Calu3 (cell line): Measurements from ENCODE around the gene MGAM2. TPM values are rescaled to one million over a fixed set of nuclear protein-coding genes. Genes with fewer than 3 reads are reported as not detected.
"Not testable (repeated sequence)": the region's sequence is repeated elsewhere in the genome, so short reads cannot be mapped to it uniquely, and the experiment has no call there.

Source experiments
- BruUV-seq: library from RNA; stranded (reverse); fragments of 400-500 nt; replicated peaks from 2 replicates; lab custom pipeline; 2021; lab: Mats Ljungman, UMichigan
- CTCF ChIA-PET: fragments of 300-600 bp; sonication (Branson Sonifier 250); formaldehyde crosslinking; loops from one replicate; lab custom pipeline; 2022; ENCODE audit warnings: antibody characterized with exemption; lab: Charles Lee
- DNase-seq: peaks from one replicate; pipeline ENCODE4 v3.0.0; 2022
- H3K27ac Mint-ChIP-seq: one replicate; pipeline ENCODE4 v1.8.0; 2022; ENCODE audit warnings: mixed read lengths; ENCODE audit not compliant: unreplicated experiment
- H3K27me3 Mint-ChIP-seq: one replicate; pipeline ENCODE4 v1.8.0; 2022; ENCODE audit warnings: mixed read lengths; ENCODE audit not compliant: unreplicated experiment
- H3K36me3 Mint-ChIP-seq: one replicate; pipeline ENCODE4 v1.8.0; 2022; ENCODE audit warnings: mild to moderate bottlenecking, moderate library complexity, mixed read lengths; ENCODE audit not compliant: insufficient read depth, unreplicated experiment
- H3K4me1 Mint-ChIP-seq: one replicate; pipeline ENCODE4 v1.8.0; 2022; ENCODE audit warnings: mild to moderate bottlenecking, low read depth, mixed read lengths; ENCODE audit not compliant: unreplicated experiment
- H3K4me3 Mint-ChIP-seq: one replicate; pipeline ENCODE4 v1.8.0; 2022; ENCODE audit warnings: mild to moderate bottlenecking, low read depth, moderate library complexity, mixed read lengths; ENCODE audit not compliant: unreplicated experiment
- H3K9me3 Mint-ChIP-seq: one replicate; pipeline ENCODE4 v1.8.0; 2022; ENCODE audit warnings: low read depth, mixed read lengths; ENCODE audit not compliant: unreplicated experiment
- intact Hi-C: fragments of 100-400 bp; cut with micrococcal nuclease; formaldehyde crosslinking; loops from one replicate; pipeline ENCODE4 v1.10.0; 2022; ENCODE audit not compliant: unreplicated experiment
- total RNA-seq: library from RNA; stranded (reverse); gene quantifications from 2 replicates; pipeline ENCODE4 v1.2.3, GENCODE V29; 2022
- TF ChIP-seq, protein P1 (sequence below): fragments of 200-600 bp; IDR thresholded peaks from one replicate; pipeline ENCODE4 v1.8.0; 2022; ENCODE audit warnings: antibody characterized with exemption; ENCODE audit not compliant: unreplicated experiment

The MGAM2 gene
- total RNA-seq, 1 experiment from 2014 or later, result 124 TPM

DNA sequence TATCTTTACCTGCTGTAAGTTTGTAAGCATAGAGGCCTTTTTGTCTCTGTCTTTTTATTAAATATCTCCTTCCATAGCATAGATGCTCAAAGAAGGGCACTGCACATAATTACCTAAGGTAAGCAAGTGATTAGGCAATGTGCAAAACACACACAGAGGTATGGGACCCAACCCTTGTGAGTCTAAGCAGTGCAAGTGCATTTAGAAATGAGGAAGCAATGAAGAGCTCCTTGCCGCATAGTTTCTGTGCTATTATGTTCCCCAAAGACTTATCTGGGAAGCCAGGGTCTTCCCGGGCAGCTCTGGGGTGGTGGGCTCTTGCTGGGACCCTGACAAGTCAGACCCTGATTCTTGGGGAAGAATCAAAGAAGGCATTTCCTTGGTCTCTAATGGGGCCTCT, 13.5 kb upstream of the MGAM2 start:
- no peaks in the 10 kb centered on the region for H3K9me3 Mint-ChIP-seq
- TF ChIP-seq, protein P1, sequence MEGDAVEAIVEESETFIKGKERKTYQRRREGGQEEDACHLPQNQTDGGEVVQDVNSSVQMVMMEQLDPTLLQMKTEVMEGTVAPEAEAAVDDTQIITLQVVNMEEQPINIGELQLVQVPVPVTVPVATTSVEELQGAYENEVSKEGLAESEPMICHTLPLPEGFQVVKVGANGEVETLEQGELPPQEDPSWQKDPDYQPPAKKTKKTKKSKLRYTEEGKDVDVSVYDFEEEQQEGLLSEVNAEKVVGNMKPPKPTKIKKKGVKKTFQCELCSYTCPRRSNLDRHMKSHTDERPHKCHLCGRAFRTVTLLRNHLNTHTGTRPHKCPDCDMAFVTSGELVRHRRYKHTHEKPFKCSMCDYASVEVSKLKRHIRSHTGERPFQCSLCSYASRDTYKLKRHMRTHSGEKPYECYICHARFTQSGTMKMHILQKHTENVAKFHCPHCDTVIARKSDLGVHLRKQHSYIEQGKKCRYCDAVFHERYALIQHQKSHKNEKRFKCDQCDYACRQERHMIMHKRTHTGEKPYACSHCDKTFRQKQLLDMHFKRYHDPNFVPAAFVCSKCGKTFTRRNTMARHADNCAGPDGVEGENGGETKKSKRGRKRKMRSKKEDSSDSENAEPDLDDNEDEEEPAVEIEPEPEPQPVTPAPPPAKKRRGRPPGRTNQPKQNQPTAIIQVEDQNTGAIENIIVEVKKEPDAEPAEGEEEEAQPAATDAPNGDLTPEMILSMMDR, result no peak
- no peak overlapping the region for H3K4me3 Mint-ChIP-seq
- peaks cover 27% of the 10 kb centered on the region for H3K4me1 Mint-ChIP-seq
- H3K36me3 Mint-ChIP-seq, result peaks cover 3% of the 10 kb centered on the region
- no peak overlapping the region for H3K27ac Mint-ChIP-seq
- no peaks in the 10 kb centered on the region for H3K27me3 Mint-ChIP-seq
- BruUV-seq, result no TSS peak
- no peak for DNase-seq
- CTCF ChIA-PET, result no interaction called here
- intact Hi-C loops, result no loop called here

DNA sequence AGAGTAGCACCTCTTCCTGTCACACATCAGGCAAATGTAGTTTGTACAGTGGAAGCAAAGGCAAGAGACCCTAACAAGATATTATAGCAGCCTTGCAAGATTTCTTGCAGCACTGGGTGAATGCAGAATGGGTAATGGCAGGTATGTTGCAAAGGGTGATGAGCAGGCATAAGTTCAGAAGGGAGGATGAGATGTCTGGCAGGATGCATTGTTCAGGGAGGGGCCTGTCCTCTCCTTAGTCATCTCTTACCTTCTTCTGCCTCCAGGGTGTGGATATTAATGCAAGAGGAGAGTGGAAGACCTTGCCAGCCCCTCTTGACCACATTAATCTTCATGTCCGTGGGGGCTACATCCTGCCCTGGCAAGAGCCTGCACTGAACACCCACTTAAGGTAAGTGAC, 12.2 kb upstream of the MGAM2 start:
- DNase-seq, intact Hi-C loops, H3K27ac Mint-ChIP-seq, H3K27me3 Mint-ChIP-seq, BruUV-seq, H3K36me3 Mint-ChIP-seq, CTCF ChIA-PET, H3K9me3 Mint-ChIP-seq, H3K4me3 Mint-ChIP-seq: not testable (repeated sequence)
- H3K4me1 Mint-ChIP-seq, result peaks cover 37% of the 10 kb centered on the region

DNA sequence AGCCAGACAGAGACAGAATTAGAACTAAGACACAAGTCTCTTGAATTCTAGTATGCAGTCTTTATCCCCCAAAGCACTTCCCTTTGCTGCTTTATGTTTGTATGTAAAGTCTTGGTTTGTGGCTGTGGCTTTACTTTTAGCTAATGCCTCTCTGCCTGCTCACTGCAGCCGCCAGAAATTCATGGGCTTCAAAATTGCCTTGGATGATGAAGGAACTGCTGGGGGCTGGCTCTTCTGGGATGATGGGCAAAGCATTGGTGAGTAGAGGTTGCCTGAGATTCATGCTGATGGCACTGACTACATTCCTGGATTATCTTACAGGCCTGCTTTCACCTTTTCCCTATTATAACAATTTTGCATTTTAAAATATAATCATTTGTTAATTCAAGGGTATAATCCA, 10.9 kb upstream of the MGAM2 start:
- Mint-ChIP-seq H3K9me3 (no peaks in the 10 kb centered on the region), H3K4me1 (peaks cover 48% of the 10 kb centered on the region)
- no TSS peak for BruUV-seq

DNA sequence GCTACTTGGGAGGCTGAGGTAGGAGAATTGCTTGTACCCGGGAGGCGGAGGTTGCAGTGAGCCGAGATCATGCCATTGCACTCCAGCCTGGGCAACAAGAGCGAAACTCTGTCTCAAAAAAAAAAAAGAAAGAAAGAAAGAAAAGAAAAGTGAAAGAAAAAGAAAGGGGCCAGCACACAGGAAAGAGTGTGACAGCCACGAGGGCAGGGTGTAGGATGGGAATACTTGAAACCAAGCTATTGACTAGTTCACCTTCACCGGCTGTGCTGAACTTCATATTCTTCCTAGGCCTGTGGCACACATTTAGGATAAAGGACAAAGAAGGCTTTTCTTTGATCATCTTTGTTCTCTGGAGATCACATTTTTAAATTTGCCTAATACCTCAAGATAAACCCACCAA, 9.7 kb upstream of the MGAM2 start:
- BruUV-seq, H3K4me3 Mint-ChIP-seq, H3K9me3 Mint-ChIP-seq, H3K27me3 Mint-ChIP-seq, DNase-seq, intact Hi-C loops: not testable (repeated sequence)
- Mint-ChIP-seq H3K4me1 (peaks cover 59% of the 10 kb centered on the region), H3K36me3 (peaks cover 10% of the 10 kb centered on the region), H3K27ac (peak overlapping the region; percentile 2)
- CTCF ChIA-PET, result interaction anchor here (1.3 kb wide), 1 partner anchor 8 kb away, joined by 3 read pairs; no protein-coding TSS in a partner anchor

More for the DNA sequence above, 10.9 kb upstream of the MGAM2 start:
- CTCF ChIA-PET, result interaction anchor here (0.6 to 1.3 kb wide), 2 partner anchors 9 to 11 kb away, joined by 3 read pairs; partner anchors contain the start of gene MGAM2
- H3K36me3 Mint-ChIP-seq, result peaks cover 3% of the 10 kb centered on the region
- DNase-seq, result no peak
- no peaks in the 10 kb centered on the region for H3K27me3 Mint-ChIP-seq
- no peak overlapping the region for H3K4me3 Mint-ChIP-seq
- no peak overlapping the region for H3K27ac Mint-ChIP-seq
- TF ChIP-seq, protein P1, result no peak
- intact Hi-C loops, result no loop called here

DNA sequence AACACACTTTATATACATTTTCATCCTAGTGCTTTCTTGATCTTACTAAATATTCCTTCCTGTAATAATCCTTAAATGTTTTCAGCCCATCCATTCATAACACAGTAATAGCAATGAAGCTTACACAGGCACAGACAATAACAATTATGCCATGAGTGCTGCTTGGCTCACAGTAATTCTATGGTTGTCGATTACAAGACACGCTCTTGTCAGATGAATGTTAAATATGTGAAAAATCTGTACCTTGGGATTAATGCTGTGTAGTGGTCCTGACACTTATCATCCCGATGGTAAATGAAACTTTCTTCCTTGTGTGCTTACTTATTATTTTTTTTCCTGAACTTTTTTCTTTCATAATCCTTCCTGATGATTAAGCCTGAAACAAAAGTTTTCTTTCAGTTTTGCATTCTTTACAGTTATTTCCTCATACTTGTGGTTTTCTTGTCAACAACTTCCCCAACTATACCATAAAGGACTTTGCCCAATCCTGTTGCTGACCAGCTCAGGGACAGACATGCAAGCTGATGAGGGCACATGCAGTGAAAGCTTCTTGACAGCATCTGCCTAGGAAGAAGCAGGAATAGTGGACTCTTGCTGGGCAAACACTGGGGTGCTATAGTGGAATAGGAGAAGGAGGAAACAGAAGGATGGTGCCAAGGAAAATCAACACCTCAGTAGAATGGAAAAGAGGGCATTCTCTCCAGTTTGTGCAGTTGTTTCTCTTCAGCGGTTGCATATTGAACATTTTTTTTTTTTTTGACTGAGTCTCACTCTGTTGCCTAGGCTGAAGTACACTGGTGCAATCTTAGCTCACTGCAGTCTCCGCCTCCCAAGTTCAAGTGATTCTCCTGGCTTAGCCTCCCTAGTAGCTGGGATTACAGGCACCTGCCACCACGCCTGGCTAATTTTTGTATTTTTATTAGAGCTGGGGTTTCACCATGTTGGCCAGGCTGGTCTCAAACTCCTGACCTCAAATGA, 6.7 kb upstream of the MGAM2 start:
- TF ChIP-seq, protein P1, result no peak
- H3K36me3 Mint-ChIP-seq, result peaks cover 26% of the 10 kb centered on the region
- no peaks in the 10 kb centered on the region for H3K9me3 Mint-ChIP-seq
- H3K27me3 Mint-ChIP-seq, result no peaks in the 10 kb centered on the region
- CTCF ChIA-PET, result interaction anchor here (0.6 to 1.4 kb wide), 2 partner anchors 34 to 129 kb away, joined by 3 to 5 read pairs; no protein-coding TSS in a partner anchor
- peak; percentile 50 for DNase-seq
- intact Hi-C loops, result loop anchor here (2.0 to 5.0 kb wide), 2 partner anchors 30 to 73 kb away; no protein-coding TSS in a partner anchor
- peak overlapping the region; percentile 57 for H3K4me3 Mint-ChIP-seq
- peak overlapping the region; percentile 86 for H3K27ac Mint-ChIP-seq
- peaks cover 69% of the 10 kb centered on the region for H3K4me1 Mint-ChIP-seq
- BruUV-seq, result no TSS peak
